Upper lobe of left lung (tissue), 4 donors: ENCODE results near the gene TC2N.

Experiments used
- POLR2A ChIP-seq, 4 donors: fragments of 450-650 bp; IDR thresholded peaks; one replicate each; pipeline ENCODE4 v1.5.1; 2016 to 2017; ENCODE audit warnings: antibody characterized with exemption in 4 of 4, mild to moderate bottlenecking in 2 of 4
- TF ChIP-seq, protein P1 (sequence below), 6 experiments: fragments of 450-650 bp in 4 of 6; fragments of 200-600 bp in 2 of 6; sonication (generic) in 2 of 6; IDR thresholded peaks; one replicate each; pipeline ENCODE4 v1.5.1; 2016 to 2019; ENCODE audit warnings: antibody characterized with exemption in 6 of 6

DNA sequence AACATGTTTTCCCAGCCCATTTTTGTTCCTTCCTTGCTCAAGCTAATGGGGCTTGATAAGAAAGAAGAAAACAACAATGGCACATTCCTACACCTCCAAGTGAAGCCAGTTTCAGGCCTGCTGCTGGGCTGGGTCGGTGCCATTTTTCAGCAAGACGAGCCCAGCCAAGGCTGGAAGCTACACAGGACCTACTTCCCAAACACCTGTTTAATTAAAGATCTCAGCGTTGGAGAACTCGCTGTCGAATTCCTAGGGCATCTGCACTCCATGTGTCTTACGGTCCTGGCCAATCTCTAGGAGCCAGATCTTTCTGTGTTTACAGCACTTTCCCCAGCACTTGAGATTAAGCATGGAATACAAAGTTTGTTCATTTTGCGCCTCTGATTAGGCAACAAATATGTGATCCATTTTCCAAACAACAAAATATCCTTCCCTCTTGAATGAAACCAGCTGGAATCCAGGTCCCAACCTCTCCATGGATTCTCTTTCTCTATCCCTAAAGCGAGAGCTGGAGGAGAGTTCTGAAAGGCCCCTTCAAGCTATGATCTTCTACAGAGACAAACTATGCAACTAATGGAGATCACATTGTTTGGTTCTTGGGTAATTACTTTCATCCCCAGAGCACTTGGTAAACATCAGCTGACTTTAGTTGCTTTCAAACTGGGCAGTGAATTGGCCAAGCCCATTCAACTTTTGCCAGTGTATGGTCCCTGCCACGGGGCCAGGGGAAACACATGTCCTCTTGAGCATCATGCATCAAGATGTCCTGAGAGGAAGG lies 34.3 kb upstream of the TC2N start:
- TF ChIP-seq, protein P1, sequence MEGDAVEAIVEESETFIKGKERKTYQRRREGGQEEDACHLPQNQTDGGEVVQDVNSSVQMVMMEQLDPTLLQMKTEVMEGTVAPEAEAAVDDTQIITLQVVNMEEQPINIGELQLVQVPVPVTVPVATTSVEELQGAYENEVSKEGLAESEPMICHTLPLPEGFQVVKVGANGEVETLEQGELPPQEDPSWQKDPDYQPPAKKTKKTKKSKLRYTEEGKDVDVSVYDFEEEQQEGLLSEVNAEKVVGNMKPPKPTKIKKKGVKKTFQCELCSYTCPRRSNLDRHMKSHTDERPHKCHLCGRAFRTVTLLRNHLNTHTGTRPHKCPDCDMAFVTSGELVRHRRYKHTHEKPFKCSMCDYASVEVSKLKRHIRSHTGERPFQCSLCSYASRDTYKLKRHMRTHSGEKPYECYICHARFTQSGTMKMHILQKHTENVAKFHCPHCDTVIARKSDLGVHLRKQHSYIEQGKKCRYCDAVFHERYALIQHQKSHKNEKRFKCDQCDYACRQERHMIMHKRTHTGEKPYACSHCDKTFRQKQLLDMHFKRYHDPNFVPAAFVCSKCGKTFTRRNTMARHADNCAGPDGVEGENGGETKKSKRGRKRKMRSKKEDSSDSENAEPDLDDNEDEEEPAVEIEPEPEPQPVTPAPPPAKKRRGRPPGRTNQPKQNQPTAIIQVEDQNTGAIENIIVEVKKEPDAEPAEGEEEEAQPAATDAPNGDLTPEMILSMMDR (IDR thresholded peaks at IDR 0.05): no peak
- no peak for TF ChIP-seq POLR2A (IDR thresholded peaks at IDR 0.05)
